Sigmoid colon (tissue), 7 donors: ENCODE results near the gene GRAP2. TPM values are rescaled to one million over a fixed set of nuclear protein-coding genes. Genes with fewer than 3 reads are reported as not detected.

Experiments
- DNase-seq: peaks from one replicate; pipeline ENCODE4 v3.0.0-alpha.2; 2019
- H3K27ac ChIP-seq, 4 donors: fragments of 200-600 bp; sonication (generic); one replicate each; pipeline ENCODE4 v1.5.1; 2016 to 2019; ENCODE audit warnings: mild to moderate bottlenecking in 1 of 4
- H3K27me3 ChIP-seq, 3 donors: fragments of 200-600 bp; sonication (generic); one replicate each; pipeline ENCODE4 v1.5.1; 2019; ENCODE audit warnings: mild to moderate bottlenecking in 1 of 3
- H3K36me3 ChIP-seq, 4 donors: fragments of 200-600 bp; sonication (generic); one replicate each; pipeline ENCODE4 v1.5.1; 2016 to 2019
- H3K4me1 ChIP-seq, 4 donors: fragments of 200-600 bp; sonication (generic); one replicate each; pipeline ENCODE4 v1.5.1; 2017 to 2019
- H3K4me3 ChIP-seq, 4 donors: fragments of 200-600 bp; sonication (generic); one replicate each; pipeline ENCODE4 v1.5.1; 2017 to 2019; ENCODE audit warnings: mild to moderate bottlenecking in 2 of 4, moderate library complexity in 1 of 4
- H3K9me3 ChIP-seq, 4 donors: fragments of 200-600 bp in 3 of 4; sonication (generic) in 3 of 4; one replicate each; pipeline versions ENCODE4 v1.5.1 to v1.6.1; 2013 to 2019
- CTCF ChIP-seq, 4 experiments: fragments of 450-650 bp in 3 of 4; fragments of 200-600 bp in 1 of 4; IDR thresholded peaks; one replicate each; pipeline ENCODE4 v1.5.1; 2016 to 2019; ENCODE audit warnings: antibody characterized with exemption in 4 of 4, mild to moderate bottlenecking in 3 of 4, moderate library complexity in 2 of 4
- EP300 ChIP-seq, 4 donors: sonication (generic); formaldehyde crosslinking; IDR thresholded peaks; one replicate each; pipeline ENCODE4 v1.6.1; 2017; ENCODE audit warnings: antibody characterized with exemption in 4 of 4
- POLR2A ChIP-seq, 2 donors: fragments of 450-650 bp; IDR thresholded peaks; one replicate each; pipeline ENCODE4 v1.6.1; 2016; ENCODE audit warnings: antibody characterized with exemption in 2 of 2, mild to moderate bottlenecking in 2 of 2, moderate library complexity in 2 of 2
- POLR2AphosphoS5 ChIP-seq, 4 donors: sonication (generic); formaldehyde crosslinking; IDR thresholded peaks; one replicate each; pipeline ENCODE4 v1.6.1; 2017; ENCODE audit warnings: antibody characterized with exemption in 4 of 4
- WGBS, 2 donors: extraction: QIAGEN DNeasy Blood & Tissue Kit; methylation state at CpG; one replicate each; pipeline ENCODE4 v1.1.7; 2013; 5-methylcytosine and 5-hydroxymethylcytosine counted together
- intact Hi-C: fragments of 100-400 bp; cut with DNase I; formaldehyde crosslinking; loops from one replicate; pipeline ENCODE4 v1.15.1; 2023
- polyA plus RNA-seq, 3 donors: library from polyadenylated mRNA; stranded (reverse); fragments of 200-250 nt; gene quantifications; one replicate each; pipeline ENCODE4 v1.2.3, GENCODE V29; 2013
- total RNA-seq, 4 donors: library from RNA; depleted of rRNA; stranded (reverse); fragments of >200 nt; gene quantifications; one replicate each; pipeline ENCODE4 v1.1.0, GENCODE V29; 2016
- donor health status: healthy with polysubstance abuse.
- donor health status: Bipolar disorder and iron deficiency.
- donor health status: healthy.

GRAP2 gene
- total and polyA plus RNA-seq, 7 donors = 0.46 to 9.7 (median 1.4) TPM

DNA sequence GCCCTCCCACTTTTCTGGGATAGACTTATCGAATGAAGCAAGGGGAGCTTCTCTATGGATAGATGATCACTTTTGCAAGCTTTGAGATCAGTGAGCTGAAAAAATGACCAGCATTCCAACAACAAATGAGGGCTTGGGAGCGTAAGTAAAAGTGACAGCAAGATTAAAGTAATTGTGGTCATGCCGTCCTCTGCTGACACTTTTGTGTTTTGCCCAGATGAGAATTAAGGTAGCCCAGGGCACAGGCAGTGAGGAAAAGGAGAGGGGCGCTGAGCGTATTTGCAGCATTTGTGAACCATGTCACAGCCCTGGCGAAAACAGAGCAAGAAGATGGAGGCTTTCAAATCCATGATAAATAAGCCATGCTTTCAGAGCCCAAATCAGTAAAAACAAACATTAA, 34.7 kb downstream of the GRAP2 start:
- no peaks in the 10 kb centered on the region for H3K4me1 ChIP-seq
- intact Hi-C loops = no loop called here
- no peak for TF ChIP-seq EP300 (IDR thresholded peaks at IDR 0.05)
- TF ChIP-seq POLR2AphosphoS5 (IDR thresholded peaks at IDR 0.05) = no peak
- no peaks in the 10 kb centered on the region for H3K9me3 ChIP-seq
- no peak overlapping the region for H3K4me3 ChIP-seq
- no peak overlapping the region for H3K27ac ChIP-seq
- peaks cover 0 to 43% (median 14%) of the 10 kb centered on the region in 3 donors for H3K27me3 ChIP-seq
- no peaks in the 10 kb centered on the region for H3K36me3 ChIP-seq
- WGBS, 2 donors = 73 to 87% methylated on average over 6 of the region's 6 CpGs
- DNase-seq = no peak

DNA sequence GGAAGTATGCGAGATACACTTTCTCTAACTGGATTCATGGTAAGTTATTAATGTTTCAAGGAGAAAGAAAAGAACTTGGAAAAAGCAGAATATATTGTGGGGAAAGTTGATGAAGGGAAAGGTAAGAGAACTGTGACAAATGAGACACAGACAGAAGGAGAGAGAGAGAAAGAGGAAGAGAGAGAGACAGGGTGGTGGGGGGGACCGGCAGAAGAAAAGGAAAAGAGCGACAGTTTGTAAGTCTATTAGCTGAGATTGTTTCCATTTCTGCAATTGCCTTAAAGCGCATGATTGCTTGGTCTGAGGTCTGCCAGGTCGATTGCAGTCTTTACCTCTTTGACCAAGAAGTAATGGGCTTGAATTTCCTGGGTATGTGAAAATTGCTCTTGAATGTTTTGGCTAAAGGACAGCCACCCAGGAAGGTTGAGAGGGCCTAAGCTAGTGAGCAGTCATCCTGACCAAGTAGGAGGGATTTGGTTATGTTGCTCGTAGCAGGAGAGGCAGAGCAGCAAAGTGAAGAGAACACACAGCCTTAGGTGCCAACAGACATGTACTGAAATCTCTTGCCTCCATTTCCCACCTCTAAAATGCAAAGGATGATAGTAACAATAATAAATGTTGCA, 35.8 kb downstream of the GRAP2 start:
- DNase-seq = no peak
- Histone ChIP-seq H3K9me3 (no peaks in the 10 kb centered on the region), H3K27ac (no peak overlapping the region), H3K27me3 (peaks cover 0 to 33% (median 13%) of the 10 kb centered on the region in 3 donors), H3K36me3 (no peaks in the 10 kb centered on the region), H3K4me1 (no peaks in the 10 kb centered on the region), H3K4me3 (no peak overlapping the region)
- intact Hi-C loops = no loop called here
- TF ChIP-seq EP300 (IDR thresholded peaks at IDR 0.05) = no peak
- no peak for TF ChIP-seq CTCF (IDR thresholded peaks at IDR 0.05)
- TF ChIP-seq POLR2AphosphoS5 (IDR thresholded peaks at IDR 0.05) = no peak
- TF ChIP-seq POLR2A (IDR thresholded peaks at IDR 0.05) = no peak
- 58 to 81% methylated on average over 6 of the region's 6 CpGs for WGBS, 2 donors

- 59 to 62% methylated on average over 3 of the region's 3 CpGs for WGBS, 2 donors
- intact Hi-C loops = no loop called here
- TF ChIP-seq CTCF (IDR thresholded peaks at IDR 0.05) (no peak), POLR2A (IDR thresholded peaks at IDR 0.05) (no peak), POLR2AphosphoS5 (IDR thresholded peaks at IDR 0.05) (no peak), EP300 (IDR thresholded peaks at IDR 0.05) (no peak)
- DNase-seq = no peak
- Histone ChIP-seq H3K9me3 (no peaks in the 10 kb centered on the region), H3K4me1 (no peaks in the 10 kb centered on the region), H3K27me3 (peaks cover 0 to 22% (median 8%) of the 10 kb centered on the region in 3 donors), H3K4me3 (no peak overlapping the region), H3K27ac (no peak overlapping the region), H3K36me3 (no peaks in the 10 kb centered on the region)
Observed at GRCh38 chr22:39937906-39938305, 37.0 kb downstream of the GRAP2 start.

GRCh38 chr22:39938509-39939111, 37.7 kb downstream of the GRAP2 start:
- Histone ChIP-seq H3K36me3 (no peaks in the 10 kb centered on the region), H3K4me1 (no peaks in the 10 kb centered on the region), H3K9me3 (no peaks in the 10 kb centered on the region), H3K4me3 (no peak overlapping the region), H3K27ac (no peak overlapping the region), H3K27me3 (peaks cover 0 to 15% (median under 1%) of the 10 kb centered on the region in 3 donors)
- WGBS, 2 donors = 88 to 90% methylated on average over 14 of the region's 14 CpGs
- intact Hi-C loops = no loop called here
- DNase-seq = no peak
- TF ChIP-seq POLR2A (IDR thresholded peaks at IDR 0.05) (no peak), CTCF (IDR thresholded peaks at IDR 0.05) (no peak), POLR2AphosphoS5 (IDR thresholded peaks at IDR 0.05) (no peak), EP300 (IDR thresholded peaks at IDR 0.05) (no peak)

- no peak for TF ChIP-seq POLR2AphosphoS5 (IDR thresholded peaks at IDR 0.05)
- TF ChIP-seq POLR2A (IDR thresholded peaks at IDR 0.05) = no peak
- no peak for TF ChIP-seq EP300 (IDR thresholded peaks at IDR 0.05)
- TF ChIP-seq CTCF (IDR thresholded peaks at IDR 0.05) = no peak
- Histone ChIP-seq H3K27ac (no peak overlapping the region), H3K4me1 (no peaks in the 10 kb centered on the region), H3K27me3 (peaks cover 0 to 9% (median 0%) of the 10 kb centered on the region in 3 donors), H3K9me3 (no peaks in the 10 kb centered on the region), H3K4me3 (no peak overlapping the region), H3K36me3 (no peaks in the 10 kb centered on the region)
- DNase-seq = no peak
- intact Hi-C loops = no loop called here
- WGBS, 2 donors = 87 to 99% methylated on average over 3 of the region's 3 CpGs
Observed at GRCh38 chr22:39939830-39940229, 38.9 kb downstream of the GRAP2 start.
